G401.6 (cell line): ENCODE results near the gene PTPRD.
"Not testable (repeated sequence)": the region's sequence is repeated elsewhere in the genome, so short reads cannot be mapped to it uniquely, and the experiment has no call there.

Source experiments
- FAIRE-seq: peaks from 2 replicates; lab custom pipeline; 2012; peaks lifted over from hg19 to GRCh38; lab: Jason Lieb, UNC

Gene PTPRD

GRCh38 chr9:8717146-8717545 is 1895.7 kb downstream of the PTPRD start:
- FAIRE-seq: no peak

GRCh38 chr9:8715788-8716187 is 1897.0 kb downstream of the PTPRD start:
- no peak for FAIRE-seq

- no peak for FAIRE-seq
Observed at GRCh38 chr9:8713811-8714165, 1899.0 kb downstream of the PTPRD start.

- FAIRE-seq: no peak
Observed at GRCh38 chr9:8713149-8713810, 1899.5 kb downstream of the PTPRD start.

GRCh38 chr9:8709731-8710130 is 1903.1 kb downstream of the PTPRD start:
- no peak for FAIRE-seq

- FAIRE-seq: no peak
Observed at GRCh38 chr9:8708728-8709127, 1904.1 kb downstream of the PTPRD start.

- no peak for FAIRE-seq
Observed at GRCh38 chr9:8706998-8707397, 1905.8 kb downstream of the PTPRD start.

- no peak for FAIRE-seq
Observed at GRCh38 chr9:8706531-8706930, 1906.3 kb downstream of the PTPRD start.

GRCh38 chr9:8705861-8706260 is 1906.9 kb downstream of the PTPRD start:
- FAIRE-seq: no peak

- no peak for FAIRE-seq
Observed at GRCh38 chr9:8703904-8704303, 1908.9 kb downstream of the PTPRD start.

- FAIRE-seq: no peak
Observed at GRCh38 chr9:8701904-8702303, 1910.9 kb downstream of the PTPRD start.

GRCh38 chr9:8697565-8697964 is 1915.2 kb downstream of the PTPRD start:
- FAIRE-seq: not testable (repeated sequence)

GRCh38 chr9:8696516-8696915 is 1916.3 kb downstream of the PTPRD start:
- no peak for FAIRE-seq

- FAIRE-seq: no peak
Observed at GRCh38 chr9:8694983-8695588, 1917.7 kb downstream of the PTPRD start.

- no peak for FAIRE-seq
Observed at GRCh38 chr9:8693464-8693863, 1919.3 kb downstream of the PTPRD start.

GRCh38 chr9:8686516-8686915 is 1926.3 kb downstream of the PTPRD start:
- FAIRE-seq: no peak

- no peak for FAIRE-seq
Observed at GRCh38 chr9:8685825-8686224, 1927.0 kb downstream of the PTPRD start.

GRCh38 chr9:8684978-8685708 is 1927.7 kb downstream of the PTPRD start:
- FAIRE-seq: no peak

- no peak for FAIRE-seq
Observed at GRCh38 chr9:8683496-8683895, 1929.3 kb downstream of the PTPRD start.

- FAIRE-seq: no peak
Observed at GRCh38 chr9:8680658-8681057, 1932.1 kb downstream of the PTPRD start.

GRCh38 chr9:8680157-8680556 is 1932.6 kb downstream of the PTPRD start:
- no peak for FAIRE-seq

GRCh38 chr9:8679371-8679822 is 1933.4 kb downstream of the PTPRD start:
- FAIRE-seq: no peak

- no peak for FAIRE-seq
Observed at GRCh38 chr9:8677741-8678140, 1935.1 kb downstream of the PTPRD start.

- no peak for FAIRE-seq
Observed at GRCh38 chr9:8674536-8674935, 1938.3 kb downstream of the PTPRD start.
